Choroid plexus epithelial cell (primary cell): Measurements from ENCODE around the gene DMRTC1B.
"Not testable (repeated sequence)": the region's sequence is repeated elsewhere in the genome, so short reads cannot be mapped to it uniquely, and the experiment has no call there.

Experiments used
- DNase-seq: peaks from one replicate; pipeline ENCODE4 v3.0.0-alpha.2; 2010; ENCODE audit warnings: low read depth
- H3K4me3 ChIP-seq: 2 replicates; pipeline ENCODE4 v1.5.1; 2011; ENCODE audit warnings: low read depth, mild to moderate bottlenecking, control low read depth, low read length, moderate library complexity
- TF ChIP-seq, protein P1 (sequence below): conservative IDR thresholded peaks from 2 replicates; pipeline ENCODE4 v1.5.1; 2011; ENCODE audit warnings: low read depth, mild to moderate bottlenecking, control low read depth, inconsistent platforms, low read length, moderate library complexity

DMRTC1B gene, protein sequence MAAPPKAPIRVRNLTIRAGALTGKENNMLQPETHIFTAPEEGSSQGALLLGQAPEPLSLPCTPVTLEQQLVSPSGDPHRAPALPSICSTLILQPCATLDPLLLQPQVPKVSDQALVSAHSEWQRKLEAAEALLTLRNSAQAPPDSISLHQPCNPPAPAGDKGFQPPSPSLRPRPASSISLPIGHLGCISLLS

DNA sequence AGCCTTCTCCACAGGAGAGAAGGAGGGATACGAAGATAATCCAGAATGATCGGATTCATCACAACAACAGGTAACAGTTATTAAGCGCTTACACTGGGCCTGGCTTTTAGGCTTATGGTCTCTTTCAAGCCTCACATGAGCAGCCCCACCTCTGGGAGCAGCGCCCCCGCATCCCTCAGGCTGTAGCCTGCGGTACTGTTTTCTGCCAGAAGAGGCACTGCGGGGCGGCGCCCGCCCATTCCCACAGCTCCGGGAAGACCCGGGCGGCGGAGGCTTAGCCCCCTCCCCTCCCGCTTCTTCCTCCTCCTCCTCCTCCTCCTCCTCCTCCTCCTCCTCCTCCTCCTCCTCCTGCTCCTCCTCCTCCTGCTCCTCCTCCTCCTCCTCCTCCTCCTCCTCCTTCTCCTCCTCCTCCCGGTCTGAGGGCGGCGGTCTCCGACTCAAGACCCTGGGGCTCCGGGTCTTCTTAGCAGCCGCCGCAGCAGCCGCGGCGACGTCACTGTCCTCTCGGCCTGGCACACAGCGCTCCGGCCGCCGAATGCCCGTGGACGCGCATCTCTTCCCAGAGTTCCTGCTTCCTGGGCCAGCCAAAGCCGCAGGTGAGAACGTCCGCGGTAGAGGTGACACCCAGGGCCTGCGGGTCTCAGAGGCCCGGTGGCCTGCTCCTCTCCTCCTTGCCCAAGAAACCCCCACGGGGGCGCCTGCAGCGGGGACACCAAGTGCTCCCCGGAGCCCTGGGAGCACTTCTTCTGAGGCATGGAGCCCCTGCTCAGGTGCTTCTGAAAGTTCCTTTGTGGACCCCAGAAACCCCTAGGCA is at the start of gene DMRTC1B:
TSS of gene DMRTC1B (plus strand) at position 238 of the 814 bp plus-strand sequence. CDS start 68,246 bp downstream, outside the sequence.
- DNase-seq, H3K4me3 ChIP-seq: not testable (repeated sequence)

DNA sequence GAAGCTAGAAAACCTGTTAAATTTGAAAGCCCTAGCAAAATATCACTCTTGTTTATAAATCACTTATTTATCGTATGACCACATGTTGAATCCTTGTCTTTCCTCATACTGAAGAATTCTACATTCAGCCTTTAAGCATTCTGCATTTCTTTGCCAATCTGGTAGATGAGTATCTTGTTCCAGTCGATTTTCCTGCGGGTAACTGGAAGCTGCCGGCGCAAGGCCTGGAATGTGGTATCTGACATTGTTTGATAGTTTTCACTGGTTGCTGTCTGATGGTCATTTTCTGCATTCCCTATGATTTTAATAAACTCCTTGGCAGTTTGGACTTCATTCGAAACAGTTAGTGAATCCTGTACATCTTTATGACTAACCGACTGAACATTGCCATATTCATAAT is 48.8 kb upstream of the DMRTC1B start:
- H3K4me3 ChIP-seq: no peak overlapping the region
- no peak for DNase-seq
- TF ChIP-seq, protein P1, sequence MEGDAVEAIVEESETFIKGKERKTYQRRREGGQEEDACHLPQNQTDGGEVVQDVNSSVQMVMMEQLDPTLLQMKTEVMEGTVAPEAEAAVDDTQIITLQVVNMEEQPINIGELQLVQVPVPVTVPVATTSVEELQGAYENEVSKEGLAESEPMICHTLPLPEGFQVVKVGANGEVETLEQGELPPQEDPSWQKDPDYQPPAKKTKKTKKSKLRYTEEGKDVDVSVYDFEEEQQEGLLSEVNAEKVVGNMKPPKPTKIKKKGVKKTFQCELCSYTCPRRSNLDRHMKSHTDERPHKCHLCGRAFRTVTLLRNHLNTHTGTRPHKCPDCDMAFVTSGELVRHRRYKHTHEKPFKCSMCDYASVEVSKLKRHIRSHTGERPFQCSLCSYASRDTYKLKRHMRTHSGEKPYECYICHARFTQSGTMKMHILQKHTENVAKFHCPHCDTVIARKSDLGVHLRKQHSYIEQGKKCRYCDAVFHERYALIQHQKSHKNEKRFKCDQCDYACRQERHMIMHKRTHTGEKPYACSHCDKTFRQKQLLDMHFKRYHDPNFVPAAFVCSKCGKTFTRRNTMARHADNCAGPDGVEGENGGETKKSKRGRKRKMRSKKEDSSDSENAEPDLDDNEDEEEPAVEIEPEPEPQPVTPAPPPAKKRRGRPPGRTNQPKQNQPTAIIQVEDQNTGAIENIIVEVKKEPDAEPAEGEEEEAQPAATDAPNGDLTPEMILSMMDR: no peak

DNA sequence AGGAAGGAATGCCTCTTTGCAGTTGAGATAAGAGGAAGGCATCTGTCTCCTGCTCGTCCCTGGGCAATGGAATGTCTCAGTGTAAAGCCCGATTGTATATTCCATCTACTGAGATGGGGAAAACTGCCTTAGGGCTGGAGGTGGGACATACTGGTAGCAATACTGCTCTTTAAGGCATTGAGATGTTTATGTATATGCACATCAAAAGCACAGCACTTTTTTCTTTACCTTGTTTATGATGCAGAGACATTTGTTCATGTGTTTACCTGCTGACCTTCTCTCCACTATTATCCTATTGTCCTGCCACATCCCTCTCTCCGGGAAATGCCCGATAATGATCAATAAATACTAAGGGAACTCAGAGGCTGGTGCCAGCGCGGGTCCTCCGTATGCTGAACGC is 43.1 kb upstream of the DMRTC1B start:
- DNase-seq, H3K4me3 ChIP-seq: not testable (repeated sequence)

DNA sequence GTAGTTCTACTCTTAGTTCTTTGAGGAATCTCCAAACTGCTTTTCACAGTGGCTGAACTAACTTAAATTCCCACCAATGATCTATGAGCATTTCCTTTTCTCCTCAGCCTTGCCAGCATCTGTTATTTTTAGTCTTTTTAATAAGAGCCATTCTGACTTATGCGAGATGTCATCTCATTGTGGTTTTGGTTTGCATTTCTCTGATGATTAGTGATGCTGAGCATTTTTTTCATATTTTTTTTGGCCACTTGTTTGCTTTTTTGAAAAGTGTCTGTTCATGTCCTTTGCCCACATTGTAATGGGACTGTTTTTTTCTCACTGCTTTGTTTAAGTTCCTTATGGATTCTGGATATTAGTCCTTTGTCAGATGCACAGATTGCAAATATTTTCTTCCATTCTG is 41.1 kb upstream of the DMRTC1B start:
- peak; percentile 8 for DNase-seq
- TF ChIP-seq, protein P1: no peak

DNA sequence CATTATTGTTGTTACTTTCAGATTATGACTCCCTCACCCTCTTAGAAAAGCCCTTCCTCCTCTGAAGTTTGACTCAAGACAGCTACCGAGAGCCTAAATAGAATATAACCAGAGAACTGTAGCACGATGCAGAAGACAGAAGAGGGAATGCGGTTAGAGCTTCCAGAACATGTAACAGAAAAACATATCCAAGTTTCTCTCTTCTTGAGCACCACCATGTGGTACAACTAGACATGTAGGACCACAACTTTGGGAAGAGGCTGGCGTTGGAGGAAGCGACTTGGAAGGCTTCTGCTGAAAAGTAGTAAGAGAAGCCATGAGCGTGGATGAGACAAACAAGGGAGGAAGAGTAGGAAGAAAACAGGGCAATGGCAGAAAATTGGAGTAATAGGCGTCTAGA is 31.1 kb upstream of the DMRTC1B start:
- not testable (repeated sequence) for H3K4me3 ChIP-seq

More for the DNA sequence above, 41.1 kb upstream of the DMRTC1B start:
- H3K4me3 ChIP-seq: no peak overlapping the region

DNA sequence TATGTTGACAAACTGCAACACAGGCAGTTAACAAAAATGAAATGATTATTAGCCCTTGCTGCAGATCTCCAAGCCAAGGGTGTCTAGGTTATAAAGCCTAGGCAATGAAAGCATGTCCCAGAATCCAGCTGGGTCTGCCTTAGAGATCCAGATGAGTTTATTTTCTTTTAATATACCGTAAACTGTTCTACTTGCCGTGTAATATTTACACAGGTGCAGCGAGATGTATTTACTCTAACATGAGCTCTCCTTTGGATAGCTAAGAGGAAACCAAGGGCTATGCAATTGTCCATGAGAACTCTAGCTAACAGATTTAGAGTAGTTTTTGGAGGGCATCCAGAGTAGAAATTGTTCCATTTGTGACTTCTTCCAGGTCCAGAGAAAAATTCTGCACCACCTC is 28.1 kb upstream of the DMRTC1B start:
- H3K4me3 ChIP-seq, DNase-seq: not testable (repeated sequence)

More for the DNA sequence above, 31.1 kb upstream of the DMRTC1B start:
- DNase-seq: not testable (repeated sequence)

DNA sequence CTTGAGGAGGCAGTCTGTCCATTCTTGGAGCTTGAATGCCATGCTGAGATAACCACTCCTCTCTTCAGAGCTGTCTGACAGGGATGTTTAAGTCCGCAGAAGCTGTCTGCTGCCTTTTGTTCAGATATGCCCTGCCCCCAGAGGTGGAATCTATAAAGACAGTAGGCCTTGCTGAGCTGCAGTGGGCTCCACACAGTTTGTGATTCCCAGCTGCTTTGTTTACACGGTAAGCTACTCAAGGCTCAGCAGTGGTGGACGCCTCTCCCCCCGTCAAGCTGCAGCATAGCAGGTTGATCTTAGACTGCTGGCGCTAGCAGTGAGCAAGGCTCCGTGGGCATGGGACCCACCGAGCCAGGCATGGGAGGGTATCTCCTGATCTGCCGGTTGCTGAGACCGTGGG is 16.2 kb upstream of the DMRTC1B start:
- not testable (repeated sequence) for H3K4me3 ChIP-seq, DNase-seq

DNA sequence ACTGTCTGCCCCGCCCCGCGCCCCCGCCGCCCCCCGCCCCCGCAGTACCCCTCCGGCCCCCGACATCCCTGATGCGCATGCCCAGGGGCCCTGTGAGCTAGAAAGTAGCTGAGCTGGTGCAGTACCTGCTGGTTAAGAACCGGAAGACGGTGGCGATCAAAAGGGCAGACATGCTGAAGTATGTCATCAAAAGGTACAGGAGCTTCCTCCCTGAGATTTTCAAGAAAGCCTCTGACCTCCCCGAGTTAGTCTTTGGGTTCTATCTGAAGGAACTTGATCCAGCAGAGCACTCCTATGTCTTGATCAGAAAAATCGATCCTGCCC is 739 bp downstream of the DMRTC1B start:
- DNase-seq, H3K4me3 ChIP-seq: not testable (repeated sequence)

DNA sequence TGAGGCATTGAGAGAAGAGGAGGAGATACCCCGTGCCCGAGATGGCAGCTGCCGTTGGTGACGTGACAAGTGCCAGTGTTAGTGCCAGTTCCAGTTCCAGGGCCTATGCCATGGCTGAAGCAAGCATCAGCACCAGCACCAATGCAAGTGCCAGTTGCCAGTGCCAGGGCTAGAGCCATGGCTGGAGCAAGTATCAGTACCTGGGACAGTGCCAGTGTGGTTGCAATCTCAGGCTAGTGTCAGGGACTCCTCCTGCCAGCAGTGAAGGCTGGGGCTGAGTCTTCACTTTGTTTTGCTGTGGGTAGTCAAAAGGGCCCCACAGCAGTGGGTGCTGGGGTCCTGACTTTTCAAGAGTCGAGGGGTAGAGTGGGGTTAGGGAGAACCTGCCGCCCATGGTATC is 1.5 kb downstream of the DMRTC1B start:
- DNase-seq, H3K4me3 ChIP-seq: not testable (repeated sequence)

DNA sequence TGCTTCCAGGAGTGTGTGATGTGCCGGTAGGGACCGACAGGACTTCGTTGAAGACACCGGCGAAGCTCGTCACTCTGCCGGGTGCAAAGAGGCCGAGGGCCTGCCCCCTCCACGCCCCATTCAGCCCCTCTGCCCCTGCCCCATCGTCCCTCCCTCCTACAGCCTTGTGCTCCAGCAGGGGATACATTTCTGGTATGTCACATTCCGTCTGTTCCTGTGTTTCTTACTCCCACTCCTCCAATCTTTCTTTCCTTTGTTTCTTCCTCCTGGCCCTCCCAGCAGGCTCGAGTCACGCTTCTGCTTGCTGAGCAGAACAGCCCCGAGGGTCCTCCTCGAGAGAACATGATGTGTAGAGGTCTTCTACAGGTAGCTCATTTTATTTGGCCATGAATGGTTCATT is 5.9 kb downstream of the DMRTC1B start, which contains the start of gene FAM236B:
TSS of gene FAM236B (minus strand) at position 101 of the 400 bp plus-strand sequence. CDS start at position 1, 100 bp downstream.
- DNase-seq, H3K4me3 ChIP-seq: not testable (repeated sequence)

DNA sequence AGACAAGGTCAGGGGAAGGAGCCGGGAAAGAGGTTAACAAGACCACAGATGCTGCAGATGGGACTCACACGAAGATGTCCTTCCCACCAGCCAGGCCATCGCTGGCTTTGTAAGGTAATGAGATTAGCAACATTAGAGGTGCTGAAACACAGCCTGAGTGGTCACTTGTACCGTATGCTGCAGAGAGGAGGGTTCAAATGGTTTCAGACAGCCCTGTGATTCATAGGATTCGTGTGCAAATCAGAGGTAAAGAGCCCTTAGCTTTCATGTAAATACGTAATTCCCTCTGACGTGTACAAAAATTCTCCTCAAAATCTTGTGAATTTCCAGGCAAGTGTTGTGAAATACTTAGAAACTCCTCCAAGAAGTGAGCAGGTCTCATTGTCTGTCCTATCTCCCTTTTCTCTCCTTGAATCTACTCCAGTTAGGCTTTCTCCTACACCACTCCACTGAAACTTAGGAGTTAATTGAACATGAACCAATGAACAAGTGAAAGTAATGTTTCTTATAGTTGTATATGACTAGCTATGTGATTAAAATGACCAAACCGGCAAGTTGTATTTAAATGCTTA is 6.8 kb downstream of the DMRTC1B start:
- not testable (repeated sequence) for DNase-seq, H3K4me3 ChIP-seq

DNA sequence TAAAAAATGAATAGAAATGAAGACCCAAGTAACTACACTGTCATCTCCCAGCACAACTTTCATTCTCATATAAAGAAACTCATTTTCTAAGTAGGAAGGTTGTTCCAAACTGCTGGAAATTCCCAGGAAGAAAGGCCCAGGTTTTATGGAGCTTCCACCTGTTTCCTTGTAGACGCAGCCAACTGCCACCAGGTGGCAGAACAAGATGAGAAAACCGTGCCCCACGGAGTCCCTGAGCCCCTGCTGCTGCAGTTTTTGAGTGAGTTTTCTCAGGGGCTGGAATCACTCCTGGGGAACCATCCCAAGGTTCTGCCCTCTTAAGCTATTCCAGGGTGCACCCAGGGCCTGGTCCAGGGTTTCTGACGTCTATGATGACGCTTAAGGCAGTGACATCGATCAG is 7.3 kb downstream of the DMRTC1B start:
- DNase-seq, H3K4me3 ChIP-seq: not testable (repeated sequence)

DNA sequence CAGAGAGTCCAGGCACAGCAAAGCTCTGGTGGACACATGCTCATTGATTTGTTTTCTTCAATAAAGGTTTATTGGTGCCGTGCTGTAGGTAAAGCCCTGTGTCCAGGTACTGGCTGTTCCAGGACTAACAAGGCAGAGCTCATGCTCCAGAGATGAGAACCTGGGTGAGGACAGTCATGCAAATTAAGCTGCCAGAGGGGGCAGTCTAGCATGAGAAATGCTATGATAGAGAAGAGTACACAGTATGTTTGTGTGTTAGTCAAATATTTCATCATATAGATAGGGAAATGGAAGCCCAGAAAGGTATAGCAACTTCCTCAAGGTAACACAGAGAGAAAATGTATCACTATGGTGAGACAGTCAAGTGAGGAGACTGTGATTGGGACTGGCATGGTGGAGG is 11.5 kb downstream of the DMRTC1B start:
- DNase-seq, H3K4me3 ChIP-seq: not testable (repeated sequence)

DNA sequence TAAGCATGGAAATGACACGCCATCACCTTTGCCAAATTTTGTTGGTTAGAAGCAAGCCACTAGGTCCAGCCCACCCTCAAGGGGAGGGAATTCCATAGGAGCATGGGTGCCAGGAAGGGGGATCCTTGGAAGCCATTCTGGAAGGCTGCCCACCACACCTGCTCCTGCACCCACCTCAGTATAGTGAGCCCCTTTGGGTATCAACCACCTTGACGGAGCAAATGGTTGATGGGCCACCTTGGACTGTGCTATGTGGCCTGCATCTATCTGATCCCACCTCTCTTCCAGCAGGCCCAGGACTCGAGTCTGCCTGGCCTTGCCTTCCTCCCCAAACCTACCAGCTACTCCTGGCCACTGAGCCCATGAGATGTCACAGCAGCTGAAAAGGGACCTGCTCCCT is 13.7 kb downstream of the DMRTC1B start:
- H3K4me3 ChIP-seq, DNase-seq: not testable (repeated sequence)

DNA sequence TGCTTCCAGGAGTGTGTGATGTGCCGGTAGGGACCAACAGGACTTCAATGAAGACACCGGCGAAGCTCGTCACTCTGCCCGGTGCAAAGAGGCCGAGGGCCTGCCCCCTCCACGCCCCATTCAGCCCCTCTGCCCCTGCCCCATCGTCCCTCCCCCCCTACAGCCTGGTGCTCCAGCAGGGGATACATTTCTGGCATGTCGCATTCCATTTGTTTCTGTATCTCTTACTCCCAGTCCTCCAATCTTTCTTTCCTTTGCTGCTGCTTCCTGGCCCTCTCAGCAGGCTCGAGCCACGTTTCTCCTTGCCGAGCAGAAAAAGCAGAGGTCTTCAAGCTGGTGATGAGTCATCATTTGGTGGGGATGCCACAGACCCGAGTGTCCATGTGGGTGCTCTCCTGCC is 31.4 kb downstream of the DMRTC1B start, which contains the start of gene FAM236D:
TSS of gene FAM236D (minus strand) at position 101 of the 400 bp plus-strand sequence. CDS start at position 1, 100 bp downstream.
- DNase-seq, H3K4me3 ChIP-seq: not testable (repeated sequence)

DNA sequence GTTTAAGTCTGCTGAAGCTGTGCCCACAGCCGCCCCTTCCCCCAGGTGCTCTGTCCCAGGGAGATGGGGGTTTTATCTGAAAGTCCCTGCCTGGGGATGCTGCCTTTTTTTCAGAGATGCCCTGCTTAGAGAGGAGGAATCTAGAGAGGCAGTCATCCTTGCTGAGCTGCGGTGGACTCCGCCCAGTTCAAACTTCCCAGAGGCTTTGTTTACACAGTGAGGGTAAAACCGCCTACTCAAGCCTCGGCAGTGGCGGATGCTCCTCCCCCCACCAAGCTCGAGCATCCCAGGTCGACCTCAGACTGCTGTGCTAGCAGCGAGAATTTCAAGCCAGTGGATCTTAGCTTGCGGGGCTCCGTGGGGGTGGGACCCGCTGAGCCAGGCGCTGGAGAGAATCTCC is 54.0 kb downstream of the DMRTC1B start:
- not testable (repeated sequence) for H3K4me3 ChIP-seq

DNA sequence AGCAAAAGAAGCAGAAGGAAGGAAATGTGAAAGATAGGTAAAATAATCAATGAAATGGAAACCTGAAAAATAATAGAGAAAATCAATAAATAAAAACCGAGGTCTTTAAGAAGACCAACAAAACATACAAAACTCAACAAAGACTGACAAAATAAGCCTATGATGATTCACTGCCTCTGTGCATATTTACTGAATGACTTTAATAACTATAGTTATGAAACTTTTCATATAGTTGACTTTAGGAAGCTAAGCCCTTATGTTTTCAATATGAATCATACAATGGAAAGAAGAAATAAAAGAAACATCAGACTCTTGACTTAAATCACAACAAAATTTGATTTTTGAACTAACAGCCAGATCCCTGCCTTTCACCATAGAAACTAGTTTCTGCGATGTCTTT is 60.8 kb downstream of the DMRTC1B start:
- not testable (repeated sequence) for H3K4me3 ChIP-seq, DNase-seq

More for the DNA sequence above, 54.0 kb downstream of the DMRTC1B start:
- not testable (repeated sequence) for DNase-seq
